ENCODE data around the gene USP36.

Gene USP36

GRCh38 chr17:78751447-78752161, 89.0 kb downstream of the USP36 start:
- TF ChIP-seq GATA3 (IDR thresholded peaks at IDR 0.05; ENCODE audit: low read depth, low read length) (no peak), GATA2 (IDR thresholded peaks at IDR 0.05; ENCODE audit: low read depth, low read length) (no peak)

GRCh38 chr17:78748730-78749317, 91.8 kb downstream of the USP36 start:
- no peak for TF ChIP-seq GATA3 (IDR thresholded peaks at IDR 0.05; ENCODE audit: low read depth, low read length)
- no peak for TF ChIP-seq GATA2 (IDR thresholded peaks at IDR 0.05; ENCODE audit: low read depth, low read length)

GRCh38 chr17:78748048-78748729, 92.4 kb downstream of the USP36 start:
- TF ChIP-seq GATA3 (IDR thresholded peaks at IDR 0.05; ENCODE audit: low read depth, low read length) = no peak
- TF ChIP-seq GATA2 (IDR thresholded peaks at IDR 0.05; ENCODE audit: low read depth, low read length) = no peak

GRCh38 chr17:78747488-78747887, 93.1 kb downstream of the USP36 start:
- TF ChIP-seq GATA3 (IDR thresholded peaks at IDR 0.05; ENCODE audit: low read depth, low read length) (no peak), GATA2 (IDR thresholded peaks at IDR 0.05; ENCODE audit: low read depth, low read length) (no peak)

GRCh38 chr17:78746949-78747269, 93.7 kb downstream of the USP36 start:
- TF ChIP-seq GATA3 (IDR thresholded peaks at IDR 0.05; ENCODE audit: low read depth, low read length) (no peak), GATA2 (IDR thresholded peaks at IDR 0.05; ENCODE audit: low read depth, low read length) (no peak)

GRCh38 chr17:78746263-78746948, 94.2 kb downstream of the USP36 start:
- no peak for TF ChIP-seq GATA2 (IDR thresholded peaks at IDR 0.05; ENCODE audit: low read depth, low read length)
- no peak for TF ChIP-seq GATA3 (IDR thresholded peaks at IDR 0.05; ENCODE audit: low read depth, low read length)

Measured in SH-SY5Y (cell line).